PC-9 (cell line): ENCODE measurements around the gene BCKDHA. TPM values are rescaled to one million over a fixed set of nuclear protein-coding genes. Genes with fewer than 3 reads are reported as not detected.

ENCODE experiments used
- BruUV-seq: library from RNA; stranded (reverse); fragments of 400-500 nt; replicated peaks from 2 replicates; lab custom pipeline; 2021; lab: Mats Ljungman, UMichigan
- CTCF ChIA-PET: fragments of 300-600 bp; sonication (Branson Sonifier 250); formaldehyde crosslinking; loops from one replicate; lab custom pipeline; 2022; ENCODE audit warnings: antibody characterized with exemption; lab: Charles Lee
- POLR2A ChIA-PET: fragments of 300-600 bp; sonication (Branson Sonifier 250); formaldehyde crosslinking; loops from one replicate; lab custom pipeline; 2022; ENCODE audit warnings: antibody characterized with exemption; ENCODE audit not compliant: unreplicated experiment; lab: Charles Lee
- DNase-seq, 2 experiments: peaks; one replicate each; pipeline versions ENCODE4 v3.0.0 to v3.0.0-alpha.2; 2015 to 2022; ENCODE audit warnings: mixed read lengths in 1 of 2
- H2AFZ ChIP-seq: fragments of 200-600 bp; sonication (generic); 2 replicates; pipeline ENCODE4 v1.8.1; 2017; ENCODE audit warnings: antibody characterized with exemption
- H3F3A ChIP-seq: fragments of 200-600 bp; sonication (generic); 2 replicates; pipeline ENCODE4 v1.8.1; 2017; ENCODE audit warnings: antibody characterized with exemption, mild to moderate bottlenecking, low read depth; ENCODE audit not compliant: insufficient read depth
- H3K27ac ChIP-seq: fragments of 200-600 bp; sonication (generic); 2 replicates; pipeline ENCODE4 v1.6.1; 2016; ENCODE audit warnings: mixed run types
- H3K27me3 ChIP-seq: fragments of 200-600 bp; sonication (generic); 2 replicates; pipeline ENCODE4 v1.6.1; 2016; ENCODE audit warnings: low read depth, mixed run types; ENCODE audit not compliant: insufficient read depth
- H3K36me3 ChIP-seq: fragments of 200-600 bp; sonication (generic); 2 replicates; pipeline ENCODE4 v1.6.1; 2016; ENCODE audit warnings: low read depth, mixed run types
- H3K4me1 ChIP-seq: fragments of 200-600 bp; sonication (generic); replicated peaks from 2 replicates; pipeline ENCODE4 v1.6.1; 2016; ENCODE audit warnings: mixed run types; ENCODE audit not compliant: insufficient read depth
- H3K4me2 ChIP-seq: fragments of 200-600 bp; sonication (generic); 2 replicates; pipeline ENCODE4 v1.6.1; 2017; ENCODE audit warnings: mixed run types
- H3K4me3 ChIP-seq: fragments of 200-600 bp; sonication (generic); 2 replicates; pipeline ENCODE4 v1.6.1; 2016; ENCODE audit warnings: mixed run types
- H3K79me2 ChIP-seq: fragments of 200-600 bp; sonication (generic); 2 replicates; pipeline ENCODE4 v1.6.1; 2017; ENCODE audit warnings: low read depth, mixed run types
- H3K9me2 ChIP-seq: fragments of 200-600 bp; sonication (generic); 2 replicates; pipeline ENCODE4 v1.8.1; 2017; ENCODE audit warnings: mild to moderate bottlenecking; ENCODE audit not compliant: insufficient read depth
- H3K9me3 ChIP-seq: fragments of 200-600 bp; sonication (generic); 2 replicates; pipeline ENCODE4 v1.8.1; 2016; ENCODE audit warnings: low read depth; ENCODE audit not compliant: insufficient read depth
- H4K20me1 ChIP-seq: fragments of 200-600 bp; sonication (generic); 2 replicates; pipeline ENCODE4 v1.8.1; 2017; ENCODE audit not compliant: insufficient read depth
- CTCF ChIP-seq: fragments of 200-600 bp; sonication (generic); conservative IDR thresholded peaks from 2 replicates; pipeline ENCODE4 v1.6.1; 2017; ENCODE audit warnings: mixed run types, antibody characterized with exemption, mild to moderate bottlenecking, moderate library complexity
- EZH2 ChIP-seq: fragments of 200-600 bp; sonication (generic); IDR thresholded peaks from 2 replicates; pipeline ENCODE4 v1.8.0; 2017; ENCODE audit warnings: antibody characterized with exemption, low read depth
- intact Hi-C: fragments of 100-400 bp; cut with micrococcal nuclease; formaldehyde crosslinking; loops from one replicate; pipeline ENCODE4 v1.10.0; 2022; ENCODE audit not compliant: unreplicated experiment
- total RNA-seq: library from RNA; stranded (reverse); gene quantifications from 2 replicates; pipeline ENCODE4 v1.2.3, GENCODE V29; 2021

The BCKDHA gene
- total RNA-seq, 1 experiment from 2014 or later: 26.3 TPM

- Histone ChIP-seq H3K4me1 (peaks cover 21% of the 10 kb centered on the region), H3F3A (peaks cover 5% of the 10 kb centered on the region; the same call in 1 of the 2 replicates), H3K9me2 (no peaks in the 10 kb centered on the region), H2AFZ (peak overlapping the region; percentile 92), H4K20me1 (no peaks in the 10 kb centered on the region), H3K4me2 (peak overlapping the region; percentile 87), H3K27ac (peak overlapping the region; percentile 88), H3K9me3 (no peaks in the 10 kb centered on the region), H3K36me3 (no peaks in the 10 kb centered on the region), H3K4me3 (peak overlapping the region; percentile 78), H3K27me3 (no peaks in the 10 kb centered on the region), H3K79me2 (peaks cover 23% of the 10 kb centered on the region)
- TF ChIP-seq CTCF (no peak), EZH2 (no peak)
- BruUV-seq: no TSS peak
- intact Hi-C loops: no loop called here
- POLR2A ChIA-PET: interaction anchor here (0.6 to 1.3 kb wide), 4 partner anchors 35 to 750 kb away, joined by 3 to 25 read pairs (median 10); partner anchors contain the start of genes ACTMAP and HNRNPUL1
- DNase-seq: no peak
- CTCF ChIA-PET: interaction anchor here (0.5 to 0.7 kb wide), 4 partner anchors 13 to 160 kb away, joined by 3 to 6 read pairs (median 5); no protein-coding TSS in a partner anchor
Observed at GRCh38 chr19:41364524-41365391, 32.9 kb upstream of the BCKDHA start.

- intact Hi-C loops: no loop called here
- Histone ChIP-seq H3K27me3 (no peaks in the 10 kb centered on the region), H3K79me2 (peaks cover 23% of the 10 kb centered on the region), H3K27ac (no peak overlapping the region), H3K9me2 (no peaks in the 10 kb centered on the region), H4K20me1 (no peaks in the 10 kb centered on the region), H3K4me1 (peaks cover 21% of the 10 kb centered on the region), H3F3A (peaks cover 5% of the 10 kb centered on the region; the same call in 1 of the 2 replicates), H2AFZ (no peak overlapping the region), H3K9me3 (no peaks in the 10 kb centered on the region), H3K4me2 (no peak overlapping the region), H3K4me3 (no peak overlapping the region), H3K36me3 (no peaks in the 10 kb centered on the region)
- no TSS peak for BruUV-seq
- POLR2A ChIA-PET: interaction anchor here (0.7 kb wide), 2 partner anchors 61 to 183 kb away, joined by 3 to 17 read pairs; no protein-coding TSS in a partner anchor
- CTCF ChIA-PET: interaction anchor here (0.6 to 0.7 kb wide), 3 partner anchors 15 to 1522 kb away, joined by 3 to 7 read pairs (median 4); no protein-coding TSS in a partner anchor
- no peak for DNase-seq
- 0 out of 2 replicates have a peak, but pooled peaks have one; percentile 30 for TF ChIP-seq CTCF
- TF ChIP-seq EZH2: no peak
Observed at GRCh38 chr19:41366089-41366488, 31.5 kb upstream of the BCKDHA start.

- CTCF ChIA-PET: no interaction called here
- no peak for TF ChIP-seq CTCF
- TF ChIP-seq EZH2: no peak
- POLR2A ChIA-PET: interaction anchor here (0.6 kb wide), 1 partner anchor 9 kb away, joined by 3 read pairs; no protein-coding TSS in a partner anchor
Observed at GRCh38 chr19:41367848-41368301, 29.7 kb upstream of the BCKDHA start.

More at GRCh38 chr19:41367848-41368301, 29.7 kb upstream of the BCKDHA start:
- H3K27ac ChIP-seq: peak overlapping the region; percentile 28; the same call in 1 of the 2 replicates
- H3K27me3 ChIP-seq: no peaks in the 10 kb centered on the region
- H3K36me3 ChIP-seq: no peaks in the 10 kb centered on the region
- peaks cover 21% of the 10 kb centered on the region for H3K4me1 ChIP-seq
- H3K4me2 ChIP-seq: no peak overlapping the region
- no peaks in the 10 kb centered on the region for H4K20me1 ChIP-seq
- peaks cover 23% of the 10 kb centered on the region for H3K79me2 ChIP-seq
- H3K4me3 ChIP-seq: no peak overlapping the region
- intact Hi-C loops: no loop called here
- no peak overlapping the region for H2AFZ ChIP-seq
- DNase-seq: peak; percentile 35 to 56
- peaks cover 2% of the 10 kb centered on the region; the same call in 1 of the 2 replicates for H3F3A ChIP-seq
- no peaks in the 10 kb centered on the region for H3K9me3 ChIP-seq
- BruUV-seq: no TSS peak
- H3K9me2 ChIP-seq: no peaks in the 10 kb centered on the region
